GM19193 (cell line): ENCODE data around the gene NRXN3.

ENCODE experiments used
- POLR2A ChIP-seq: IDR thresholded peaks from 4 replicates; pipeline ENCODE4 v1.6.1; 2011; ENCODE audit not compliant: insufficient read depth, insufficient read length; ENCODE audit errors: extremely low read depth

Gene NRXN3

GRCh38 chr14:78170203-78170602 lies at the start of gene NRXN3:
TSS of gene NRXN3 (plus strand) at chr14:78170373. CDS start at chr14:78243094, 72,721 bp downstream.
- TF ChIP-seq POLR2A: no peak

DNA sequence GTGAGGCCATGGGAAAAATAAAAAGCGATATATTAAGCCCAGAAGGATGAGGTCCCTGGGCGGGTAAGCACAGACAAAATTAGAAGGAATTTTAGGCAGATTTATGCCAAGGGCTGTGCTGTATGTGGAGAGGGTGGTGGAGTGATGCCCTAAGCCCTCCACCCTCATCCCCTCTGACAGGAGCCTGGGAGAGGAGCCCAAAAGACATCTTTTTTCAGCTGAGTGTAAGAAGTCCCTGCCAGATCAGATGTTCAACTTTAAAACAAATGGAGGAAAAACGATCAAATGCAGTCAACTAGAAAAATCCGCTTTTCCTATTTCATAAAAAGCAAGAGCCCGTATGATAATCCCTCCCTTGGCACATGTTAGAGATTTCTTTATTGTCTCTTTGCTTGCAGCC lies 47.7 kb upstream of the NRXN3 start:
- no peak for TF ChIP-seq POLR2A

- TF ChIP-seq POLR2A: no peak
Measured at GRCh38 chr14:78123650-78124253, 46.4 kb upstream of the NRXN3 start.

DNA sequence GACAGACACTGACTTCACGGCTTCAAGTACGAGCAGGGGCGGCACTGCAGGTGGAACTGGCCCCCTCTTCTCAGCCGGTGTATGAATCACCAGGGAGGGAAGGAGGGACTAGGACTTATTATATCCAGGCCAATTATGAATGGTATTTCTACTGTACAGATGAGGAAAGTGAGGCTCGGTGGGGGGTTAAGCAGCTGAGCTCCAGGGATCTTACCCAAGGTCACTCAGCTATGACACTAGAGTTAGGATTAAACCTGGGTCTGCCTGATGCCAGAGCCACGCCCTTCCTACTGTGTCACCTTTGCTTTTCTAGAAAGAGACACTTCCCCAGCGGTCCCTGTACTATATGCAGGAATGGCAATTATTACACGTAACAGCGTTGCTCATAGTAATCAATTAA lies 42.2 kb upstream of the NRXN3 start:
- no peak for TF ChIP-seq POLR2A

GRCh38 chr14:78129375-78129774 lies 40.8 kb upstream of the NRXN3 start:
- no peak for TF ChIP-seq POLR2A

GRCh38 chr14:78130356-78130755 lies 39.8 kb upstream of the NRXN3 start:
- TF ChIP-seq POLR2A: no peak

DNA sequence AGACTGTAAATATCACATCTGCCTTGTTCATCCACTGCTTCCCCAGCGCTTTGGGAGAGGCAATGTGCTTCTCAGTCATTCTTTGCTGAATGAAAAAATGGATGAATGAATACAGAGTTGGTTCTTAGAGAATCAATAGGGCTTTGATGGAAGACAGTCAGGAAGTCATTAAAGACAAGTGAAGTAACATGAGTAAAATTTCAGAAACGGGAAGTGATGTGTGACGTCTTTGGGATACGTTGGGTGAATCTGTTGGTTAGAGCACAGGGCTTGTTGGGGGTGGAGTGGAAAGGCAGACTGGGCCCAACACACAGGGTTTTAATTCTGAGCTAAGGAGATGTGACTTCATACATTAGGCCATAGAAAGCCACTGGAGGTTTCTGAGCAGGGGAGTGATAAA lies 39.0 kb upstream of the NRXN3 start:
- no peak for TF ChIP-seq POLR2A

DNA sequence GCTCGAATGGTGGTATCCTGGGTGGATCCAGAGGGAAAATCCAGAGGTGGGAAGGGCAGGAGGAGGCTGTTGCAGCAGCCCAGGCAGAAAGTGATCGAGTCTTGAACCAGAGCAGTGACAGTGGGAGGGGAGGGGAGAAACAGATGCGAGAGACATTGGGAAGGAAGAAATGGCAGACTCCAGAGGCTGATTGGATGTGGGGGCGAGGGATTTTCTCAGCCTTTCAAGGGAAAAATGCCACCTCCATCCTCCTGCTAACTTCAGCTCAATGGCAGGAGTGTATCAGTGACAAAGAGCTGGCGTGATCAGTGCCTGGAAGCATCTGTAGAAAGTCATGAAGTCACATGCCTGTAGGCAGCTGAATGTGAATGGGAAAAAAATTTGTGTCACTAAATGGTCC lies 38.6 kb upstream of the NRXN3 start:
- TF ChIP-seq POLR2A: no peak

GRCh38 chr14:78135450-78135891 lies 34.7 kb upstream of the NRXN3 start:
- no peak for TF ChIP-seq POLR2A

- no peak for TF ChIP-seq POLR2A
Measured at GRCh38 chr14:78136695-78137094, 33.5 kb upstream of the NRXN3 start.

DNA sequence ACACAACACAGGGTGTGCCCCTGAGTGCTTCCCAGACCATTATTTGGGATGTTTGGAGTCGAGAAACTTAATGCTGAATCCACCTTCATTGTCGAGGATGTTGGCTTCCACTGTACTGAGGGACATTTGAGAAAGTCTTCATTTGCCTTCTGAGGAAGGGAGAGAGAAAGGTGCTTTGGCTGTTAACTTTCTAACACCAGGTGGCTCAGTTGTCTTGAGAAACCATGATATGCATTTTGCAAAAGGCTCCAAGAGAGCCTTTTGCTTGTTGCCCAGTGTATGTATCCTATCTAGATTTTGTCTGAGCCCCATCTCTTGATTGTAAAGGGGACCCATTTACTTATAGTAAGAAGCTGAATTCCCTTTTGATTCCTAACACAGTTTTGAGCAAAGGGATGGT lies 28.6 kb upstream of the NRXN3 start:
- TF ChIP-seq POLR2A: no peak

DNA sequence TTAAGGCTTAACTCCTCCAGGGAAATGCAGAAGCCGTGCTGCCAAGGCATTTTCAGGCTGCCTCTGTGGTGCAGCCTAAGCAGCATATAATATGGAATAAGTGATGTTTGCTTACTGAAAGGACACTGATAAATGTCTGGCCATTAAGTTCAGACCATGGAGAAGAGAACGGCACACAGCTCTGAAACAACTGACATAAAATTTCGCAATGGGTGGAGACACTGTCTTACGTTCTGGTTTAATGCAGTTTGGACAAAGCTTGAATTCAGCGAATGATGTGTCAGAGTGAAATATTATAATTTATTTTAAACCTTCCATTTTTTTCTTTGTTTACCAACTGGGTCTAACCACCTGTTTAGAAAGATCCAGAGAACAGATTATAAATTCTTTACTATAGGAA lies 27.2 kb upstream of the NRXN3 start:
- TF ChIP-seq POLR2A: no peak

DNA sequence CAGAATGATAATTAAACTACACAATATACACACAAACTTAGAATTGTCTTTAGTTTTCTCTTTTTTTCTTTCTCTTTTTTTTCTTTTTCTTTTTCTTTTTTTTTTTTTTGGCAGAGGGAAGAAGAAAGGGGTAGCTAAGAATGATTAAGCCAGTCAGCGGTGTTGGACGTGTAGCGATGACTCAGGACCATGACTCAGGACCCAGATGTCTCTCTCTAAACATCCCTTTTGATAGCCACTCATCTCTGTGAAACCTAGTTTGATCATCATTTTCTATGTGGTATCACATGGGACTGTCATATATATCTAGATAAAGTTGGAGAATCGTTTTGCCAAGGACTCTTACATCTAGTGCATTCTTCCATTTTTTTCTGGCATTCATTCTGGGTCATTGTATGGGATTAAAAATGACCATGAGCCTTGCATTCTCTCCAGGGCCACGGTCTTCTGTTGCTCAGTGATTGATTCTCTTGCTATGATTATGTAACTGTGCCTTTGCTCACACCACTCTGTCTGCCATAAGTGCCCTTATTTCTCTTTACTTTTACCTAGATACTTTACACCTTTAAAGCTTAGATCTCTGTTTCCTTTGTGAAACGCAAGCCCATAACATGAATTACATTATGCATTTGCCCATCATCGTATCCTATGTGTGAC lies 26.6 kb upstream of the NRXN3 start:
- no peak for TF ChIP-seq POLR2A

GRCh38 chr14:78152201-78153063 lies 17.7 kb upstream of the NRXN3 start:
- TF ChIP-seq POLR2A: no peak

GRCh38 chr14:78153064-78153341 lies 17.2 kb upstream of the NRXN3 start:
- no peak for TF ChIP-seq POLR2A

- no peak for TF ChIP-seq POLR2A
Measured at GRCh38 chr14:78154827-78155226, 15.3 kb upstream of the NRXN3 start.

- TF ChIP-seq POLR2A: no peak
Measured at GRCh38 chr14:78156196-78156595, 14.0 kb upstream of the NRXN3 start.
